Activated CD8-positive, alpha-beta memory T cell treated with anti-CD3 and anti-CD28 coated beads, Interleukin-2, amount 10 ng/mL, durations not matched to agents 7 days and 5 days (primary cell): ENCODE results near the gene PFKFB2. TPM values are rescaled to one million over a fixed set of nuclear protein-coding genes. Genes with fewer than 3 reads are reported as not detected.
A peak's percentile ranks its signal among the peaks of the same experiment; 100 is the strongest.
"Not testable (repeated sequence)": the region's sequence is repeated elsewhere in the genome, so short reads cannot be mapped to it uniquely, and the experiment has no call there.

Source experiments
- ATAC-seq: fragments of 150-1000 bp; cut with Tn5 transposase; one replicate; pipeline ENCODE4 v1.10.0; 2021; ENCODE audit warnings: moderate library complexity
- CTCF ChIA-PET: fragments of 350-600 bp; sonication (Branson Sonifier 250); formaldehyde crosslinking; loops from one replicate; lab custom pipeline; 2021; ENCODE audit warnings: antibody characterized with exemption; lab: Charles Lee
- DNase-seq: peaks from one replicate; pipeline ENCODE4 v3.0.0-alpha.2; 2020
- H3K27ac Mint-ChIP-seq: one replicate; pipeline ENCODE4 v1.8.0; 2021; ENCODE audit warnings: mild to moderate bottlenecking, mixed read lengths
- H3K27me3 Mint-ChIP-seq: one replicate; pipeline ENCODE4 v1.8.0; 2021; ENCODE audit warnings: mixed read lengths
- H3K36me3 Mint-ChIP-seq: one replicate; pipeline ENCODE4 v1.8.0; 2021; ENCODE audit warnings: mild to moderate bottlenecking, mixed read lengths
- H3K4me1 Mint-ChIP-seq: one replicate; pipeline ENCODE4 v1.8.0; 2021; ENCODE audit warnings: mixed read lengths
- H3K4me3 Mint-ChIP-seq: one replicate; pipeline ENCODE4 v1.8.0; 2021; ENCODE audit warnings: mild to moderate bottlenecking, moderate library complexity, mixed read lengths
- H3K9me3 Mint-ChIP-seq: one replicate; pipeline ENCODE4 v1.8.0; 2022; ENCODE audit warnings: low read depth, mixed read lengths
- total RNA-seq, 2 experiments: library from RNA; stranded (reverse); gene quantifications; one replicate each; pipeline ENCODE4 v1.2.3, GENCODE V29; 2021

PFKFB2 gene
- total RNA-seq, 2 experiments from 2014 or later = 2.3 TPM

DNA sequence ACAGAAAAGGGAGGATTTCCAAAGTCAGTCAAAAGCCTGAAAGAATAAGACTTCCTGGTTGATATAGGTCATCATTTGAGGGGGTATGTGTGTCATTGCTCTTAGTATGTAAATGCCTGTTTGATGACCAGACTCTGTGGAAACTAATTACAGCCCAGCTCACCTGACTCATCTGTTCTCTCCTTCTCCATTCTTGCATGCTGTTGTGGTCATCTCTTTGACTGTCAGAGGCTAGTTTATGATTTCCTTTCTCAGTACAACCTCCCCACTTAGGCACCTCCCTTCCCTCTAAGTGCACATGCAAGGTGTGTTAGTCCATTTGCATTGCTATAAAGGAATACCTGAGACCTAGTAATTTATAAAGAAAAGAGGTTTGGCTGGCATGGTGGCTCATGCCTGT, 18.1 kb upstream of the PFKFB2 start:
- peaks cover 53% of the 10 kb centered on the region for H3K27me3 Mint-ChIP-seq
- no peak for DNase-seq
- CTCF ChIA-PET = interaction anchor here (1.9 kb wide), 1 partner anchor 102 kb away, joined by 4 read pairs; no protein-coding TSS in a partner anchor
- H3K9me3 Mint-ChIP-seq = no peaks in the 10 kb centered on the region
- no peak overlapping the region for H3K4me3 Mint-ChIP-seq
- no peaks in the 10 kb centered on the region for H3K4me1 Mint-ChIP-seq
- H3K27ac Mint-ChIP-seq = no peak overlapping the region
- no peaks in the 10 kb centered on the region for H3K36me3 Mint-ChIP-seq
- ATAC-seq = no peak

- Mint-ChIP-seq H3K27me3 (peaks cover 43% of the 10 kb centered on the region), H3K27ac (no peak overlapping the region), H3K9me3 (no peaks in the 10 kb centered on the region), H3K36me3 (no peaks in the 10 kb centered on the region), H3K4me3 (no peak overlapping the region), H3K4me1 (no peaks in the 10 kb centered on the region)
- CTCF ChIA-PET = interaction anchor here (1.0 to 1.3 kb wide), 2 partner anchors 43 to 372 kb away, joined by 3 read pairs; no protein-coding TSS in a partner anchor
- ATAC-seq (no peak), DNase-seq (no peak)
Measured at GRCh38 chr1:207035877-207036551, 17.1 kb upstream of the PFKFB2 start.

GRCh38 chr1:207036865-207037264, 16.2 kb upstream of the PFKFB2 start:
- Mint-ChIP-seq H3K27me3 (peaks cover 35% of the 10 kb centered on the region), H3K4me1 (no peaks in the 10 kb centered on the region), H3K4me3 (no peak overlapping the region), H3K9me3 (no peaks in the 10 kb centered on the region), H3K27ac (no peak overlapping the region), H3K36me3 (no peaks in the 10 kb centered on the region)
- CTCF ChIA-PET = interaction anchor here (1.0 to 1.3 kb wide), 2 partner anchors 42 to 373 kb away, joined by 3 read pairs; no protein-coding TSS in a partner anchor
- DNase-seq = no peak
- no peak for ATAC-seq

DNA sequence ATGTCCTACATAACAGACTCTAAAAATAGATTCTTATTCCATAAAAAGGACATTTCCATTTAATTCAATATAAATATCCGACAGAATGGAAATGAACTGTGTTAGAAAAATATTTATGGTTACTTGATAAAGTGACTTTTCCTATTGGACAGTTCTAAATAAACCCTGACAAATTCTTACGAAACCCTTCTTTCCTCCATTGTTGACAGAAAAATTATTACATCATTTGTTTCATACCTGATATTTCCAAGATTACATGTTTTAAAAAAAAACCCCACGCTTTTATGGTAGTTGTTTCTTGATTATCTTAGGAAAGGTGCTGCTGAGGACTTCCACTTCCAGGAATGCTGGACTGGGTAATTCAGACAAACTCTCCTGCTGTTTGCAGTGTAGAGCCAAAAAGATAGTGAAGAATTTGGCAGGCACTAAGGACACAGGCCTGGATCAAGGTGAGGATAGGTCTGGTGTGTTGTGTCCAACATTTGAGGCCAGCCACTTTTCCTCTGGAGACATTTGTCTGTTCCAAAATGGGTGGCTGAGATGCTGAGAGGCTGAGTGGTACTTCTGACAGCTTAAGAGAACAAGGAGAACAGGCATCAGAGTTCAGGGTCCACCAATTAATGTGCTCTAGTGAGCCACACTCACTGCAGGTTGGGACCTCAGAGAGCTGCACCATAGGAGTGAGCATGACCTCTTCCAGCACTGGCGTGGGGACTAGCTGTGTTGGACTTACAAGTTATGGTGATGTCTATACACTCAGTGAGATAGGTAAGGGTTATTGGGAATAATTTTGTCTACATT, 13.5 kb upstream of the PFKFB2 start:
- peaks cover 8% of the 10 kb centered on the region for H3K36me3 Mint-ChIP-seq
- CTCF ChIA-PET = interaction anchor here (1.3 kb wide), 1 partner anchor 8 kb away, joined by 6 read pairs; no protein-coding TSS in a partner anchor
- DNase-seq (no peak), ATAC-seq (no peak)
- peaks cover 12% of the 10 kb centered on the region for H3K27me3 Mint-ChIP-seq
- no peak overlapping the region for H3K4me3 Mint-ChIP-seq
- H3K4me1 Mint-ChIP-seq = peaks cover 1% of the 10 kb centered on the region
- H3K27ac Mint-ChIP-seq = no peak overlapping the region
- no peaks in the 10 kb centered on the region for H3K9me3 Mint-ChIP-seq

GRCh38 chr1:207040181-207040533, 12.9 kb upstream of the PFKFB2 start:
- DNase-seq (no peak), ATAC-seq (no peak)
- CTCF ChIA-PET = interaction anchor here (1.3 kb wide), 1 partner anchor 9 kb away, joined by 6 read pairs; no protein-coding TSS in a partner anchor
- peaks cover 3% of the 10 kb centered on the region for H3K4me1 Mint-ChIP-seq
- H3K27me3 Mint-ChIP-seq = peaks cover 7% of the 10 kb centered on the region
- no peak overlapping the region for H3K27ac Mint-ChIP-seq
- no peaks in the 10 kb centered on the region for H3K9me3 Mint-ChIP-seq
- H3K36me3 Mint-ChIP-seq = peaks cover 12% of the 10 kb centered on the region
- no peak overlapping the region for H3K4me3 Mint-ChIP-seq

DNA sequence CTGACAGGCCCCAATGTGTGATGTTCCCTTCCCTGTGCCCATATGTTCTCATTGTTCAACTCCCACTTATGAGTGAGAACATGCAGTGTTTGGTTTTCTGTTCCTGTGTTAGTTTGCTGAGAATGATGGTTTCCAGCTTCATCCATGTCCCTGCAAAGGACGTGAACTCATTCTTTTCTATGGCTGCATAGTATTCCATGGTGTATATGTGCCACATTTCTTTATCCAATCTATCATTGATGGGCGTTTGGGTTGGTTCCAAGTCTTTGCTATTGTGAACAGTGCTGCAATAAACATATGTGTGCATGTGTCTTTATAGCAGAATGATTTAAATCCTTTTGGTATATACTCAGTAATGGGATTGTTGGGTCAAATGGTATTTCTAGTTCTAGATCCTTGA, 11.7 kb upstream of the PFKFB2 start:
- CTCF ChIA-PET = interaction anchor here (1.0 to 1.4 kb wide), 2 partner anchors 15 to 39 kb away, joined by 3 read pairs; no protein-coding TSS in a partner anchor
- DNase-seq, H3K4me3 Mint-ChIP-seq, ATAC-seq, H3K27me3 Mint-ChIP-seq, H3K4me1 Mint-ChIP-seq, H3K9me3 Mint-ChIP-seq, H3K27ac Mint-ChIP-seq: not testable (repeated sequence)
- peaks cover 18% of the 10 kb centered on the region for H3K36me3 Mint-ChIP-seq

- H3K36me3 Mint-ChIP-seq = peaks cover 39% of the 10 kb centered on the region
- no peaks in the 10 kb centered on the region for H3K27me3 Mint-ChIP-seq
- H3K4me3 Mint-ChIP-seq = no peak overlapping the region
- no peak for ATAC-seq
- no peak for DNase-seq
- CTCF ChIA-PET = interaction anchor here (1.0 to 1.9 kb wide), 3 partner anchors 13 to 39 kb away, joined by 3 to 4 read pairs (median 4); partner anchors contain the start of gene C1orf116
- no peak overlapping the region for H3K27ac Mint-ChIP-seq
- H3K9me3 Mint-ChIP-seq = no peaks in the 10 kb centered on the region
- H3K4me1 Mint-ChIP-seq = peaks cover 32% of the 10 kb centered on the region
Measured at GRCh38 chr1:207045453-207045852, 7.6 kb upstream of the PFKFB2 start.

GRCh38 chr1:207047505-207047904, 5.6 kb upstream of the PFKFB2 start:
- DNase-seq (no peak), ATAC-seq (no peak)
- H3K9me3 Mint-ChIP-seq = no peaks in the 10 kb centered on the region
- H3K27me3 Mint-ChIP-seq = no peaks in the 10 kb centered on the region
- H3K27ac Mint-ChIP-seq = no peak overlapping the region
- H3K36me3 Mint-ChIP-seq = peaks cover 38% of the 10 kb centered on the region
- CTCF ChIA-PET = interaction anchor here (0.8 to 3.1 kb wide), 8 partner anchors 14 to 358 kb away, joined by 3 to 27 read pairs (median 4); no protein-coding TSS in a partner anchor
- peaks cover 46% of the 10 kb centered on the region for H3K4me1 Mint-ChIP-seq
- H3K4me3 Mint-ChIP-seq = no peak overlapping the region

DNA sequence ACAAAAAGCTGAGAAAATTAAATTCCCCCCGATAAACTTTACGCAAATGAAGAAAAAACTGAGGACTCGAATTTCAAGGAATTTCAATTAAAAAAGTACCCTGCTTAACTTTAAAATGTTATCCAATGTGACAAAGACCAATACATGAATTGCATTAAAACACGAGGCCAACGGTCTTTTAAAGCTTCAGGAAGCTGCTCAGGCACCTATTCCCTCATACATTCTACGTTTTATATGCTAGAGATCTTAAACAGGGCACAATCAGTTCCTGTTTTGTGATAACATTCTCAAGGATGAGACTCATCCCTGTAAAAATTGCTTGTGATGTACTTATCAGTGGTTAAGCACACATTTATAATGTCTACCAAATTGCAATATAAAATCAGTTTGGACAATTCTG, 5.0 kb upstream of the PFKFB2 start:
- no peak overlapping the region for H3K27ac Mint-ChIP-seq
- H3K4me1 Mint-ChIP-seq = peaks cover 51% of the 10 kb centered on the region
- DNase-seq = no peak
- ATAC-seq = no peak
- no peaks in the 10 kb centered on the region for H3K27me3 Mint-ChIP-seq
- peaks cover 33% of the 10 kb centered on the region for H3K36me3 Mint-ChIP-seq
- no peaks in the 10 kb centered on the region for H3K9me3 Mint-ChIP-seq
- no peak overlapping the region for H3K4me3 Mint-ChIP-seq
- CTCF ChIA-PET = interaction anchor here (0.8 to 3.1 kb wide), 5 partner anchors 13 to 357 kb away, joined by 3 to 27 read pairs (median 4); no protein-coding TSS in a partner anchor

DNA sequence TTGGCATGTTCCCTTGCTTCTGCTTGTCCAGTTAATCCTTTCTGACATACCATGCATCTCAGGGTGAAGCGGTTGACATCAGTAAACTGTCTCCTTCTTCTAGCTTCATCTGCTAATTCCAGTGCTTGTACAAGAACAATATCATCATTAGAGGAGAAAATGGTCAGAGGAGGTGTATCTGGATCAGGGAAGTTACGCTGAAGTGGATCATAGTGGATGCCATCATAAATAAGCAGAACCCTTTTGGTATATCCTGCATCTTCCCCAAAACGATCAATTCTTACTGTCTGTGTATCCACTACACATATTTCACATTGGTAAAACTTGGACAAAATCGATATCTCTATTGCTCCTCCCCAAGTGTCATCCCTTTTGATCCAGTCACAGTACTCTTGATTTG, 4.0 kb upstream of the PFKFB2 start:
- Mint-ChIP-seq H3K27ac (no peak overlapping the region), H3K9me3 (no peaks in the 10 kb centered on the region), H3K4me3 (no peak overlapping the region), H3K4me1 (peaks cover 57% of the 10 kb centered on the region), H3K27me3 (peaks cover under 1% of the 10 kb centered on the region), H3K36me3 (peaks cover 31% of the 10 kb centered on the region)
- no peak for ATAC-seq
- no peak for DNase-seq
- CTCF ChIA-PET = interaction anchor here (0.9 to 3.1 kb wide), 5 partner anchors 16 to 472 kb away, joined by 3 to 27 read pairs (median 6); partner anchors contain the start of gene C1orf116

DNA sequence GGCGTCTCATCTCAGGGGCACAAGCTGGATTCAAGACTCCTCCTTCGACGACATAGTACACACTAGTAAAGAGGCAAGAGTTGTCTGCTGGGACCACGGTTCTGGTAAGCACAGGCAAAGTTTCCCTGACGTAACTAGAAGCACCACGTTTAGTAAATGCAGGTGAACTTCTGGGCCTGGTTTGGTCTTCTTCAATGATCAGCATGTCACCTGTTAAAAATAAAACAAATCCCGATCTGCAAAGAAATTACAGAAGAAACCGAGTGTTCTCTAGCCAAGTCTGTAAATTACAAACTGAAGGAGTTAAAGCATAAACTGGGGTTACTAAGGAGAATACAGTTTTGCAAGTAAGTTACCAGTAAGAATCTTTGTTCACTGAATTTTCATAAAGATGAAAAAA, 3.6 kb upstream of the PFKFB2 start:
- H3K4me1 Mint-ChIP-seq = peaks cover 58% of the 10 kb centered on the region
- H3K27ac Mint-ChIP-seq = peak overlapping the region; percentile 93
- CTCF ChIA-PET = interaction anchor here (0.9 to 3.1 kb wide), 17 partner anchors 11 to 471 kb away, joined by 3 to 27 read pairs (median 4); partner anchors contain the start of genes C1orf116 and DYRK3
- H3K36me3 Mint-ChIP-seq = peaks cover 31% of the 10 kb centered on the region
- H3K4me3 Mint-ChIP-seq = peak overlapping the region; percentile 95
- ATAC-seq (no peak), DNase-seq (no peak)
- no peaks in the 10 kb centered on the region for H3K9me3 Mint-ChIP-seq
- peaks cover 3% of the 10 kb centered on the region for H3K27me3 Mint-ChIP-seq

GRCh38 chr1:207049974-207050391, 3.1 kb upstream of the PFKFB2 start:
- peak overlapping the region; percentile 95 for H3K4me3 Mint-ChIP-seq
- H3K27me3 Mint-ChIP-seq = peaks cover 3% of the 10 kb centered on the region
- CTCF ChIA-PET = interaction anchor here (0.6 to 3.1 kb wide), 21 partner anchors 11 to 471 kb away, joined by 3 to 27 read pairs (median 4); partner anchors contain the start of genes C1orf116 and DYRK3
- no peaks in the 10 kb centered on the region for H3K9me3 Mint-ChIP-seq
- peak overlapping the region; percentile 93 for H3K27ac Mint-ChIP-seq
- peaks cover 57% of the 10 kb centered on the region for H3K4me1 Mint-ChIP-seq
- ATAC-seq = peak; percentile 27
- peak; percentile 71 for DNase-seq
- peaks cover 27% of the 10 kb centered on the region for H3K36me3 Mint-ChIP-seq
